Eye (tissue), 1 donor: ENCODE data around the gene FSD1L.

Source experiments
- DNase-seq: peaks from one replicate; pipeline ENCODE4 v3.0.0-alpha.2; 2015

Gene FSD1L

GRCh38 chr9:105436783-105437182 is 11.1 kb upstream of the FSD1L start:
- DNase-seq: no peak

GRCh38 chr9:105437704-105438103 is 10.1 kb upstream of the FSD1L start:
- DNase-seq: no peak

GRCh38 chr9:105438141-105438806 is 9.6 kb upstream of the FSD1L start:
- peak; percentile 24 for DNase-seq

- no peak for DNase-seq
Measured at GRCh38 chr9:105439428-105439827, 8.4 kb upstream of the FSD1L start.

- DNase-seq: no peak
Measured at GRCh38 chr9:105441616-105442160, 6.1 kb upstream of the FSD1L start.

- no peak for DNase-seq
Measured at GRCh38 chr9:105443121-105443520, 4.7 kb upstream of the FSD1L start.

GRCh38 chr9:105444130-105444529 is 3.7 kb upstream of the FSD1L start:
- DNase-seq: no peak

- no peak for DNase-seq
Measured at GRCh38 chr9:105445203-105445881, 2.5 kb upstream of the FSD1L start.

GRCh38 chr9:105447386-105447813 is 434 bp upstream of the FSD1L start:
- DNase-seq: no peak

GRCh38 chr9:105449081-105449480 is 1.2 kb downstream of the FSD1L start:
- no peak for DNase-seq

- no peak for DNase-seq
Measured at GRCh38 chr9:105452185-105452584, 4.4 kb downstream of the FSD1L start.

- DNase-seq: no peak
Measured at GRCh38 chr9:105455836-105456475, 8.1 kb downstream of the FSD1L start.

GRCh38 chr9:105457560-105458294 is 9.9 kb downstream of the FSD1L start:
- DNase-seq: no peak

- no peak for DNase-seq
Measured at GRCh38 chr9:105458404-105458803, 10.6 kb downstream of the FSD1L start.

- DNase-seq: no peak
Measured at GRCh38 chr9:105459336-105459735, 11.5 kb downstream of the FSD1L start.

GRCh38 chr9:105466898-105467455 is 19.1 kb downstream of the FSD1L start:
- no peak for DNase-seq

GRCh38 chr9:105468875-105469274 is 21.0 kb downstream of the FSD1L start:
- DNase-seq: no peak

- no peak for DNase-seq
Measured at GRCh38 chr9:105473221-105473620, 25.4 kb downstream of the FSD1L start.

- DNase-seq: peak; percentile 13
Measured at GRCh38 chr9:105475302-105475701, 27.5 kb downstream of the FSD1L start.

GRCh38 chr9:105479846-105480245 is 32.0 kb downstream of the FSD1L start:
- DNase-seq: no peak

GRCh38 chr9:105483618-105484017 is 35.8 kb downstream of the FSD1L start:
- DNase-seq: no peak

GRCh38 chr9:105484226-105484625 is 36.4 kb downstream of the FSD1L start:
- DNase-seq: no peak

GRCh38 chr9:105485131-105485530 is 37.3 kb downstream of the FSD1L start:
- DNase-seq: no peak
